K562 (cell line): ENCODE results near the gene RAB31. TPM values are rescaled to one million over a fixed set of nuclear protein-coding genes. Genes with fewer than 3 reads are reported as not detected.

ENCODE experiments used
- ATAC-seq: fragments of 200-7000 bp; cut with Tn5 transposase; 3 replicates; pipeline ENCODE4 v1.9.1; 2020; ENCODE audit warnings: moderate library complexity
- BruUV-seq: library from RNA; stranded (reverse); fragments of 400-500 nt; replicated peaks from 2 replicates; lab custom pipeline; 2021; lab: Mats Ljungman, UMichigan
- CTCF ChIA-PET: fragments of 300-600 bp; formaldehyde crosslinking; extraction: SDS; loops from one replicate; lab custom pipeline; 2021; ENCODE audit warnings: low intra/inter-chr PET ratio; lab: Yijun Ruan, JAX
- POLR2A ChIA-PET: fragments of 300-600, 350-650 bp; sonication (Branson Sonifier 250); formaldehyde crosslinking; extraction: SDS; loops from one replicate; lab custom pipeline; 2021; ENCODE audit warnings: antibody characterized with exemption, inconsistent platforms; lab: Yijun Ruan, JAX
- DNase-seq, 4 experiments: peaks; one replicate each; pipeline versions ENCODE4 v3.0.0 to v3.0.0-alpha.2; 2011 to 2018; ENCODE audit warnings: low spot score in 3 of 4, mixed read lengths in 3 of 4; ENCODE audit errors: extremely low read depth in 1 of 4
- FAIRE-seq: peaks from 2 replicates; lab custom pipeline; 2011; peaks lifted over from hg19 to GRCh38; lab: Jason Lieb, UNC
- H2AFZ ChIP-seq: 2 replicates; pipeline ENCODE4 v1.6.0; 2011; ENCODE audit warnings: low read depth, low read length, control low read depth, inconsistent platforms
- H3K27ac ChIP-seq: fragments of 200-600 bp; 3 replicates; pipeline ENCODE4 v1.8.0; 2011; ENCODE audit warnings: low read depth, mild to moderate bottlenecking, control low read depth, inconsistent platforms, low read length, moderate library complexity, mixed read lengths; ENCODE audit errors: extremely low read depth
- H3K27me3 ChIP-seq, 2 experiments: fragments of 300-600 bp in 1 of 2; 2 replicates in 1 of 2; 3 replicates in 1 of 2; pipeline versions ENCODE4 v1.6.0 to v1.8.0; 2011; ENCODE audit warnings: inconsistent platforms in 2 of 2, low read length in 2 of 2, mild to moderate bottlenecking in 1 of 2, mixed read lengths in 1 of 2, moderate library complexity in 1 of 2; ENCODE audit not compliant: control insufficient read depth in 2 of 2, insufficient read depth in 2 of 2
- H3K36me3 ChIP-seq: fragments of 300-600 bp; 3 replicates; pipeline ENCODE4 v1.8.0; 2011; ENCODE audit warnings: mild to moderate bottlenecking, low read length, inconsistent platforms; ENCODE audit not compliant: control insufficient read depth, insufficient read depth
- H3K4me1 ChIP-seq, 2 experiments: fragments of 200-600 bp in 1 of 2; replicated peaks in 1 of 2; 2 replicates in 1 of 2; 3 replicates in 1 of 2; pipeline versions ENCODE4 v1.5.1 to v1.8.0; 2011; ENCODE audit warnings: inconsistent platforms in 2 of 2, low read length in 2 of 2, mild to moderate bottlenecking in 1 of 2, mixed read lengths in 1 of 2, moderate library complexity in 1 of 2; ENCODE audit not compliant: control insufficient read depth in 2 of 2, insufficient read depth in 2 of 2
- H3K4me2 ChIP-seq: 2 replicates; pipeline ENCODE4 v1.6.1; 2011; ENCODE audit warnings: low read length, control low read depth, inconsistent platforms, mixed read lengths; ENCODE audit not compliant: insufficient read depth
- H3K4me3 ChIP-seq: fragments of 200-600 bp; sonication (generic), shearing (Covaris generic); 2 replicates; pipeline ENCODE4 v1.5.1; 2016; ENCODE audit warnings: control low read depth, inconsistent platforms
- H3K79me2 ChIP-seq: fragments of 200-600 bp; 3 replicates; pipeline ENCODE4 v1.8.0; 2011; ENCODE audit warnings: low read length, inconsistent platforms; ENCODE audit not compliant: control insufficient read depth, insufficient read depth
- H3K9ac ChIP-seq, 2 experiments: 2 replicates each; pipeline versions ENCODE4 v1.6.0 to v1.6.1; 2011; ENCODE audit warnings: low read depth in 2 of 2, low read length in 2 of 2, control low read depth in 1 of 2, inconsistent platforms in 1 of 2, mild to moderate bottlenecking in 1 of 2, mixed read lengths in 1 of 2; ENCODE audit not compliant: insufficient read depth in 1 of 2
- H3K9me1 ChIP-seq: one replicate; pipeline ENCODE4 v1.6.0; 2011; ENCODE audit warnings: inconsistent platforms, mild to moderate bottlenecking, low read length, moderate library complexity; ENCODE audit not compliant: control insufficient read depth, insufficient read depth
- H3K9me3 ChIP-seq: replicated peaks from 2 replicates; pipeline ENCODE4 v1.5.1; 2011; ENCODE audit warnings: low read depth, low read length, inconsistent platforms; ENCODE audit not compliant: control insufficient read depth, insufficient read depth
- H4K20me1 ChIP-seq: replicated peaks from 2 replicates; pipeline ENCODE4 v1.6.1; 2011; ENCODE audit warnings: low read length, inconsistent platforms, mixed read lengths; ENCODE audit not compliant: control insufficient read depth, insufficient read depth
- ATF1 ChIP-seq, 2 experiments: fragments of 450-650 bp in 1 of 2; IDR thresholded peaks; 2 replicates each; pipeline ENCODE4 v1.6.1; 2016; ENCODE audit warnings: missing compliant biosample characterization in 1 of 2, missing genetic modification characterization in 1 of 2
- ERF ChIP-seq: fragments of 450-650 bp; formaldehyde crosslinking; IDR thresholded peaks from 2 replicates; pipeline ENCODE4 v1.4.0; 2020; ENCODE audit warnings: mild to moderate bottlenecking, mixed read lengths
- FOXK2 ChIP-seq, 2 experiments: fragments of 450-650 bp; IDR thresholded peaks in 1 of 2; conservative IDR thresholded peaks in 1 of 2; 2 replicates each; pipeline ENCODE4 v1.6.1; 2016; ENCODE audit warnings: low read depth in 2 of 2, mild to moderate bottlenecking in 1 of 2
- LARP7 ChIP-seq: fragments of 450-650 bp; IDR thresholded peaks from 2 replicates; pipeline ENCODE4 v1.6.1; 2016
- POLR2B ChIP-seq: fragments of 450-650 bp; IDR thresholded peaks from 2 replicates; pipeline ENCODE4 v1.6.1; 2018; ENCODE audit warnings: low read depth; ENCODE audit not compliant: partially characterized antibody
- ZNF668 ChIP-seq: fragments of 250-450 bp; sonication (Bioruptor Pico); IDR thresholded peaks from 2 replicates; pipeline ENCODE4 v1.8.0; 2022; ENCODE audit warnings: mild to moderate bottlenecking, inconsistent platforms
- WGBS: fragments of 100-300 bp; shearing (Covaris generic); methylation state at CpG from one replicate; pipeline ENCODE4 v1.1.6; 2016; ENCODE audit warnings: low coverage, mixed read lengths; ENCODE audit not compliant: insufficient coverage; ENCODE audit errors: missing lambda C conversion rate; 5-methylcytosine and 5-hydroxymethylcytosine counted together
- in situ Hi-C: fragments of 300-500 bp; cut with MboI; formaldehyde crosslinking; loops from 4 replicates; pipeline ENCODE4 v1.15.0; 2018; ENCODE audit warnings: inconsistent platforms, mixed read lengths
- intact Hi-C: fragments of 100-400 bp; cut with micrococcal nuclease; formaldehyde crosslinking; loops from 2 replicates; pipeline ENCODE4 v1.14.2; 2022
- polyA plus RNA-seq, 8 experiments: library from polyadenylated mRNA; depleted of rRNA in 4 of 8; stranded (reverse) in 5 of 8; unstranded in 3 of 8; fragments of >200 nt; fragmentation: Nextera tagmentation in 2 of 8; fragmentation: Illumina TruSeq in 1 of 8; extraction: Ambion mirVana in 2 of 8; extraction: Trizol in 1 of 8; gene quantifications; 2 replicates each; pipeline versions ENCODE4 v1.2.1 to v1.2.3, GENCODE V29; 2011 to 2014; ENCODE audit warnings: inconsistent platforms in 1 of 8, missing spikeins in 1 of 8
- total RNA-seq, 7 experiments: library from RNA; depleted of rRNA in 6 of 7; stranded (reverse); fragments of >200 nt in 6 of 7; fragmentation: Illumina TruSeq in 2 of 7; extraction: Trizol in 2 of 7; gene quantifications; 2 replicates each; pipeline versions ENCODE4 v1.2.1 to v1.2.3, GENCODE V29; 2011 to 2021; ENCODE audit warnings: low replicate concordance in 1 of 7
- TF ChIP-seq, protein P1 (sequence below): fragments of 200-800 bp; sonication (Bioruptor generic); IDR thresholded peaks from 2 replicates; pipeline ENCODE4 v1.6.1; 2017; ENCODE audit warnings: missing genetic modification characterization, missing compliant biosample characterization

Gene RAB31
- total and polyA plus RNA-seq, 9 of the 15 experiments (the other 6 are each of a cell fraction or from before 2014, with no cell fraction given) = 20.7 to 70.4 (median 41.3) TPM

DNA sequence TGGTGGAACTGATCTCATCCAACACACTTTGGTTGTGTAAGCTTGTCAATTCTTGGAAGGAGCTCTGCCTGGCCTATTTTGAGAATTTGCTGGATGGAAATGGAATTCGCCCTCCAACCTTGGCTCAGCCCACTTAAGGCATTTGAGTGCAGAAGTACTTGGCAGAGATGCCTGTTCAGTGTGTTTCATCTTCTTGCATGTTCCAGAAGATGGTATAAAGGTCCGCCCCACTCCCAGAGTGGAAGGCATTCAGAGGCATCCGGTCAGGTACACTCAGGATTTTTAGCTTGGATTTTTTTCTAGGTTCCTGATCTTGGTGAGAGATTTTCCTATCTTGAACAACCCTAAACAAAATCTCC is 116.4 kb downstream of the RAB31 start:
- WGBS = 75% methylated on average over 3 of the region's 3 CpGs
- POLR2A ChIA-PET = interaction anchor here (1.0 to 1.3 kb wide), 2 partner anchors 11 to 13 kb away, joined by 3 read pairs; no protein-coding TSS in a partner anchor

More for the DNA sequence above, 116.4 kb downstream of the RAB31 start:
- Histone ChIP-seq H3K9me1 (no peaks in the 10 kb centered on the region), H3K9me3 (no peaks in the 10 kb centered on the region), H3K4me2 (no peak overlapping the region; the same call in 1 of the 2 replicates), H3K4me3 (no peak overlapping the region), H3K27me3 (no peaks in the 10 kb centered on the region), H2AFZ (no peak overlapping the region), H3K9ac (0 out of 4 replicates have a peak overlapping the region, but pooled peaks of 1 of the 2 experiments have one; percentile 43), H4K20me1 (no peaks in the 10 kb centered on the region), H3K4me1 (peaks cover 40 to 67% of the 10 kb centered on the region in 2 experiments), H3K36me3 (0 out of 3 replicates have a peak, but pooled peaks cover 4% of the 10 kb centered on the region), H3K27ac (peak overlapping the region; percentile 80; the same call in 2 of the 3 replicates), H3K79me2 (peaks cover 9% of the 10 kb centered on the region)
- CTCF ChIA-PET = no interaction called here
- no peak for ATAC-seq
- BruUV-seq = no TSS peak
- FAIRE-seq = no peak
- TF ChIP-seq, protein P1, sequence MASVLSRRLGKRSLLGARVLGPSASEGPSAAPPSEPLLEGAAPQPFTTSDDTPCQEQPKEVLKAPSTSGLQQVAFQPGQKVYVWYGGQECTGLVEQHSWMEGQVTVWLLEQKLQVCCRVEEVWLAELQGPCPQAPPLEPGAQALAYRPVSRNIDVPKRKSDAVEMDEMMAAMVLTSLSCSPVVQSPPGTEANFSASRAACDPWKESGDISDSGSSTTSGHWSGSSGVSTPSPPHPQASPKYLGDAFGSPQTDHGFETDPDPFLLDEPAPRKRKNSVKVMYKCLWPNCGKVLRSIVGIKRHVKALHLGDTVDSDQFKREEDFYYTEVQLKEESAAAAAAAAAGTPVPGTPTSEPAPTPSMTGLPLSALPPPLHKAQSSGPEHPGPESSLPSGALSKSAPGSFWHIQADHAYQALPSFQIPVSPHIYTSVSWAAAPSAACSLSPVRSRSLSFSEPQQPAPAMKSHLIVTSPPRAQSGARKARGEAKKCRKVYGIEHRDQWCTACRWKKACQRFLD (CRISPR knock-in tag) = 0 out of 2 replicates have a peak, but pooled peaks have one; percentile 55
- 0 out of 2 replicates have a peak, but pooled peaks have one; percentile 19 for TF ChIP-seq ZNF668 (CRISPR knock-in tag)
- peak in 1 of 2 experiments; percentile 11; a peak in 1 of 4 replicates for TF ChIP-seq FOXK2 (conservative IDR thresholded peaks at IDR 0.05 in 1 of 2, IDR thresholded peaks at IDR 0.05 in 1 of 2; ENCODE audit: low read depth in 2 of 2)
- TF ChIP-seq ERF (CRISPR knock-in tag) = 0 out of 2 replicates have a peak, but pooled peaks have one; percentile 56
- TF ChIP-seq LARP7 = no peak
- peak; percentile 1 for TF ChIP-seq POLR2B
- no peak for TF ChIP-seq ATF1 (CRISPR knock-in tag; IDR thresholded peaks at IDR 0.05)
- TF ChIP-seq ATF1 (tag; IDR thresholded peaks at IDR 0.05) = no peak
- in situ Hi-C loops = no loop called here
- intact Hi-C loops = loop anchor here (2.0 kb wide), 2 partner anchors 22 to 52 kb away; no protein-coding TSS in a partner anchor
- DNase-seq = no peak
